ENCODE measurements around the gene MCL1.

Gene MCL1

DNA sequence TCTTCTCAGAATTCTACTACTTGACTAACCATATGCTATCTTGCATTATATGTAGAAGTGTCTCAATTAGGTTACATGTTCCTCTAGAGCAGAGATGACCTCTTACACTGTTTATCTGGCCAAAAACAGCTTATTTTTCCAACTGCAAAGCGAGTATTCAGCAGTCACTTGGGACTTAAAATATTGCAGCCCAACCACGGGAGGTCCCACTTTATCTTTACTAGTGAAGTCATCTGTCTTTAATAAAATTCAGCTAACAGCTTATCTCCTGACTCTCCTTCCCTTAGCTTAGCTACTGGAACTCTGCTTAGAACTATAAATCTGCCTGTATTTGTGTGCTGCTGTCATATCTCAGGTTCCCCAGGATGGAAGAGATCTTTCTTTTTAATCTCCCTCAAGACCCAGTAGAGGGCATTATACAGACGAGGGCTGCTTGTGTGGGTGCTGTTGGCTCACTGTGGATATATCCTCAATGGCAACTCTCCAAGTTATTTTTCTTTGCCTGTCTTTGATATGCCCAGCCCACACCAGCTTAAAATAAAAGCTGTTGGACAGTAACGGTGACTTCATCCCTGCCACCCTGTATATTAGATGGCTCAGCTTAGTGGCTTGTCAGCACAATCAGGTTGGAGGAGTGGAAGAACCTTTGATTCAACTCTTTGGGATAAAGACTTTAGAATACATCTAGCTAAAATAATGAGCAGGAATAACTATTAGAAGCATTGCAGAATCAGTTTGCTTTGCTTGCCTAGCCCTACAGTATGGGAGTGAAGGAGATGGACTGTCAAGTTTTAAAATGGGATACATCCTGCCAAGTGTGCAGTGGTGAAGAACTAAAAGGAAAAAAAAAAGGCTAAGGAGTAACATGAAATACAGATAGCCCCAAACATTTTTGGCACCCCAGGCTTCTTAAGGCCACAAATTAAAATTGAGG is 40.4 kb upstream of the MCL1 start:
- peaks cover 2% of the 10 kb centered on the region; the same call in 1 of the 2 replicates for H4K20me1 ChIP-seq (ENCODE audit: insufficient read depth, low read length)
- no peaks in the 10 kb centered on the region for H3K9me3 ChIP-seq (ENCODE audit: insufficient read depth, low read length)
- H3K4me3 ChIP-seq (ENCODE audit: low read length), result no peak overlapping the region
- TF ChIP-seq EZH2phosphoT487 (IDR thresholded peaks at IDR 0.05; ENCODE audit: low read depth), result no peak
- TF ChIP-seq, protein P1, sequence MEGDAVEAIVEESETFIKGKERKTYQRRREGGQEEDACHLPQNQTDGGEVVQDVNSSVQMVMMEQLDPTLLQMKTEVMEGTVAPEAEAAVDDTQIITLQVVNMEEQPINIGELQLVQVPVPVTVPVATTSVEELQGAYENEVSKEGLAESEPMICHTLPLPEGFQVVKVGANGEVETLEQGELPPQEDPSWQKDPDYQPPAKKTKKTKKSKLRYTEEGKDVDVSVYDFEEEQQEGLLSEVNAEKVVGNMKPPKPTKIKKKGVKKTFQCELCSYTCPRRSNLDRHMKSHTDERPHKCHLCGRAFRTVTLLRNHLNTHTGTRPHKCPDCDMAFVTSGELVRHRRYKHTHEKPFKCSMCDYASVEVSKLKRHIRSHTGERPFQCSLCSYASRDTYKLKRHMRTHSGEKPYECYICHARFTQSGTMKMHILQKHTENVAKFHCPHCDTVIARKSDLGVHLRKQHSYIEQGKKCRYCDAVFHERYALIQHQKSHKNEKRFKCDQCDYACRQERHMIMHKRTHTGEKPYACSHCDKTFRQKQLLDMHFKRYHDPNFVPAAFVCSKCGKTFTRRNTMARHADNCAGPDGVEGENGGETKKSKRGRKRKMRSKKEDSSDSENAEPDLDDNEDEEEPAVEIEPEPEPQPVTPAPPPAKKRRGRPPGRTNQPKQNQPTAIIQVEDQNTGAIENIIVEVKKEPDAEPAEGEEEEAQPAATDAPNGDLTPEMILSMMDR (IDR thresholded peaks at IDR 0.05; ENCODE audit: low read depth, low read length), result peak; percentile 48
- H3K4me2 ChIP-seq (ENCODE audit: low read length), result no peak overlapping the region
- H3K36me3 ChIP-seq (replicated peaks; ENCODE audit: low read depth, low read length), result peaks cover 59% of the 10 kb centered on the region
- no peak overlapping the region for H3K27ac ChIP-seq (ENCODE audit: low read length)
- H2AFZ ChIP-seq (ENCODE audit: low read depth, low read length), result no peak overlapping the region
- peaks cover 22% of the 10 kb centered on the region for H3K4me1 ChIP-seq (ENCODE audit: low read length)
- no peaks in the 10 kb centered on the region for H3K27me3 ChIP-seq (ENCODE audit: low read depth, low read length)
- no peak overlapping the region for H3K9ac ChIP-seq (ENCODE audit: low read length)
- peaks cover 9% of the 10 kb centered on the region; the same call in 1 of the 2 replicates for H3K79me2 ChIP-seq (ENCODE audit: low read length)

DNA sequence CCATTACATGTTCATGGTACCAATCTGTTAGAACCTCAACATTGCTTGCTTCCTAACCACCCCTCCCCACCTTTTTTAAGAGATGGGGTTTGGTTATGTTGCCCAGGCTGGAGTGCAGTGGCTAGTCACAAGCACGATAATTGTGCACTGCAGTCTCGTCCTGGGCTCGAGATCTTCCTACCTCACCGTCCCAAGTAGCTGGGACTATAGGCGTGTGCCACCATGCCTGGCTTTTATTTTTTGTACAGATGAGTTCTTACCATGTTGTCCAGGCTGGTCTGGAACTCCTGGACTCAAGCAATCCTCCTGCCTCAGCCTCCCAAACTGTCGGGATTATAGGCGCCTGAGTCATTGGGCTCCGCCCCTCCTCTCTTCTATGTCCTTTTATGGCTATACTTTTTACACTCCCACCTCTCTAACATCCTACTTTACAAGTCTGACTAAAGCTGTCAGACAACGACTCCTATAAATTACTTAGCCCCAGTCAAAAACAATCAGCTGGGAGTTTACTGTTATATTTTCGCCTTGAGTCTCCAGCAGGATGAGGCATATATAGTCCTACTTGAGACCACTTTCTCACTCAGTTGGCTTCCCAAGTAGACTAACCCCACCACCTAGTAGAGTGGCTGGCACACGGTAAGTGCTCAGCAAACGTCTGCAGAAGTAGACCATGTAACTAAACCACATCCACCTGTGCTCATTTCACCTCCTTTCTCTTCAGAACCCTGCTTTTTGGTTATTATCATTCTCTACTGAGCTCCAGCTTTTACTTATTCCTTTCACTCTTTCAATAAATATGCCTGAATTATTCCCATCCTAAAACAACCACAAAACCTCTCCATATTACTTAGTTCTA is 36.2 kb upstream of the MCL1 start:
- Histone ChIP-seq H3K79me2 (ENCODE audit: low read length) (peaks cover 18% of the 10 kb centered on the region; the same call in 1 of the 2 replicates), H3K4me3 (ENCODE audit: low read length) (no peak overlapping the region), H3K4me2 (ENCODE audit: low read length) (no peak overlapping the region), H3K27ac (ENCODE audit: low read length) (peak overlapping the region; percentile 24), H3K9ac (ENCODE audit: low read length) (no peak overlapping the region), H2AFZ (ENCODE audit: low read depth, low read length) (no peak overlapping the region), H3K36me3 (replicated peaks; ENCODE audit: low read depth, low read length) (peaks cover 57% of the 10 kb centered on the region), H4K20me1 (ENCODE audit: insufficient read depth, low read length) (no peaks in the 10 kb centered on the region), H3K4me1 (ENCODE audit: low read length) (peaks cover 48% of the 10 kb centered on the region), H3K9me3 (ENCODE audit: insufficient read depth, low read length) (no peaks in the 10 kb centered on the region), H3K27me3 (ENCODE audit: low read depth, low read length) (no peaks in the 10 kb centered on the region)
- TF ChIP-seq EZH2phosphoT487 (IDR thresholded peaks at IDR 0.05; ENCODE audit: low read depth), result no peak
- TF ChIP-seq, protein P1 (IDR thresholded peaks at IDR 0.05; ENCODE audit: low read depth, low read length), result no peak

DNA sequence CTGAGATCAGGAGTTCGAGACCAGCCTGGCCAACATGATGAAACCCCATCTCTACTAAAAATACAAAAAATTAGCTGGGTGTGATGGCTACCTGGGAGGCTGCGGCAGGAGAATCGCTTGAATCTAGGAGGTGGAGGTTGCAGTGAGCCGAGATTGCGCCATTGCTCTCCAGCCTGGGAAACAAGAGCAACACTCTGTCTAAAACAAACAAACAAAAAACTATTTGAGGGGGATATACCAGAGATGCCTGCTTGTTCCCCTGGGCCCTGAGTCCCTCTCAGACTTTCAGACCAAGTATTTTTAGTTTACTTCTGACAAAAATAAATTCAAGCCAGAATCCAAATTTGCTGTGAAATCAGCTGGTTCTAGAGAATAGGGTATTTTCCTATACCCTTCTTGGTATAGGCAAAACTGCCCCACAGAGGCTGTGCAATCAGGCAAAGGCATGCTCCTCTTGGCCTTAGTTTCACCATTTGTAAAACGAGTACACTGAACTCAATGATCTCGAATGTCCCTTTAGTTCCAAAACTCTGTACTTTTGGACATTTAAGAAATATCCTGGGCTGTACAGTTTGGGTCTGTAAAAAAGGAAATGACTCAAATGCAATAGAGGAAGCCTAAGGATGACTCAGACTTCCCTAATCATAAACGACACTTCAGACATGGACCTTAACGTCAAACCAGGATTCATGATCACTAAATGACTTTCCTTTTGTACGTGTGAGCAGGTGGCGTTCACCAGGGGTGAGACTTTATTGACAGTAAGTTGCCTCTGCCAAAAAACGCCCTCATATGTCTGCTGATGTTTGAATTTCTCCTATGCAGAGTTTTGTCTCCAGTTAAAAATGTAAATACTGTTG is 33.9 kb upstream of the MCL1 start:
- H3K4me1 ChIP-seq (ENCODE audit: low read length), result peaks cover 48% of the 10 kb centered on the region
- H3K4me3 ChIP-seq (ENCODE audit: low read length), result peak overlapping the region; percentile 49
- H3K9me3 ChIP-seq (ENCODE audit: insufficient read depth, low read length), result no peaks in the 10 kb centered on the region
- peaks cover 41% of the 10 kb centered on the region for H3K36me3 ChIP-seq (replicated peaks; ENCODE audit: low read depth, low read length)
- TF ChIP-seq, protein P1 (IDR thresholded peaks at IDR 0.05; ENCODE audit: low read depth, low read length), result no peak; the same call in 1 of the 2 replicates
- 0 out of 2 replicates have a peak, but pooled peaks have one; percentile 63 for TF ChIP-seq EZH2phosphoT487 (IDR thresholded peaks at IDR 0.05; ENCODE audit: low read depth)
- no peaks in the 10 kb centered on the region for H3K27me3 ChIP-seq (ENCODE audit: low read depth, low read length)
- no peak overlapping the region for H2AFZ ChIP-seq (ENCODE audit: low read depth, low read length)
- H4K20me1 ChIP-seq (ENCODE audit: insufficient read depth, low read length), result no peaks in the 10 kb centered on the region
- H3K4me2 ChIP-seq (ENCODE audit: low read length), result peak overlapping the region; percentile 78
- H3K27ac ChIP-seq (ENCODE audit: low read length), result peak overlapping the region; percentile 94
- H3K9ac ChIP-seq (ENCODE audit: low read length), result peak overlapping the region; percentile 44
- H3K79me2 ChIP-seq (ENCODE audit: low read length), result peaks cover 18% of the 10 kb centered on the region; the same call in 1 of the 2 replicates
